Ishikawa (cell line): Measurements from ENCODE around the gene PDAP1.

Experiments used
- EGR1 ChIP-seq: IDR thresholded peaks from 2 replicates; pipeline ENCODE4 v1.6.1; 2012
- EP300 ChIP-seq: IDR thresholded peaks from 2 replicates; pipeline ENCODE4 v1.6.1; 2012; ENCODE audit warnings: borderline replicate concordance
- TAF1 ChIP-seq: IDR thresholded peaks from 2 replicates; pipeline ENCODE4 v1.6.1; 2012; ENCODE audit warnings: low read depth, mild to moderate bottlenecking
- TCF12 ChIP-seq: IDR thresholded peaks from 2 replicates; pipeline ENCODE4 v1.6.1; 2012; ENCODE audit warnings: low read depth
- TF ChIP-seq, protein P1 (sequence below): IDR thresholded peaks from 2 replicates; pipeline ENCODE4 v1.6.1; 2012; ENCODE audit warnings: low read depth, mild to moderate bottlenecking

DNA sequence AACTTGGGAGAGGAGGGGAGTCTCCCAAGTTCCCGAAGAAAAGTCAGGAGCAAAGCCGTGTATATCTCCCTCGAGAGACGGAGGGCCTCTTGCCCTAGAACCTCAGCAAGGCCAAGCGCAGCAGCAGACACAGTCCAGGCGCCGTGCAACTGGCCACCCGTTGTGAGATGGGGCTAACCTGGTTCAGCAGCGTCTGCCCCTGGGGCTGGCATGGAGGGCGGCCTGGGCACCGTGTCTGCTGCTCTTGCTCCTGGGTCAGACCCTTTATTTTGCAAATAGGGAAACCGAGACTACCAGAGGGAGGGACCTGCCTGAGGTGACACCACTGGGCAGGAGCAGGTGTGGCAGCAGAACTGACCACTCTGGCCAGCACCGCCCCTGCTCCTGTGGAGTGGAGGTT lies 44.1 kb upstream of the PDAP1 start:
- TF ChIP-seq, protein P1, sequence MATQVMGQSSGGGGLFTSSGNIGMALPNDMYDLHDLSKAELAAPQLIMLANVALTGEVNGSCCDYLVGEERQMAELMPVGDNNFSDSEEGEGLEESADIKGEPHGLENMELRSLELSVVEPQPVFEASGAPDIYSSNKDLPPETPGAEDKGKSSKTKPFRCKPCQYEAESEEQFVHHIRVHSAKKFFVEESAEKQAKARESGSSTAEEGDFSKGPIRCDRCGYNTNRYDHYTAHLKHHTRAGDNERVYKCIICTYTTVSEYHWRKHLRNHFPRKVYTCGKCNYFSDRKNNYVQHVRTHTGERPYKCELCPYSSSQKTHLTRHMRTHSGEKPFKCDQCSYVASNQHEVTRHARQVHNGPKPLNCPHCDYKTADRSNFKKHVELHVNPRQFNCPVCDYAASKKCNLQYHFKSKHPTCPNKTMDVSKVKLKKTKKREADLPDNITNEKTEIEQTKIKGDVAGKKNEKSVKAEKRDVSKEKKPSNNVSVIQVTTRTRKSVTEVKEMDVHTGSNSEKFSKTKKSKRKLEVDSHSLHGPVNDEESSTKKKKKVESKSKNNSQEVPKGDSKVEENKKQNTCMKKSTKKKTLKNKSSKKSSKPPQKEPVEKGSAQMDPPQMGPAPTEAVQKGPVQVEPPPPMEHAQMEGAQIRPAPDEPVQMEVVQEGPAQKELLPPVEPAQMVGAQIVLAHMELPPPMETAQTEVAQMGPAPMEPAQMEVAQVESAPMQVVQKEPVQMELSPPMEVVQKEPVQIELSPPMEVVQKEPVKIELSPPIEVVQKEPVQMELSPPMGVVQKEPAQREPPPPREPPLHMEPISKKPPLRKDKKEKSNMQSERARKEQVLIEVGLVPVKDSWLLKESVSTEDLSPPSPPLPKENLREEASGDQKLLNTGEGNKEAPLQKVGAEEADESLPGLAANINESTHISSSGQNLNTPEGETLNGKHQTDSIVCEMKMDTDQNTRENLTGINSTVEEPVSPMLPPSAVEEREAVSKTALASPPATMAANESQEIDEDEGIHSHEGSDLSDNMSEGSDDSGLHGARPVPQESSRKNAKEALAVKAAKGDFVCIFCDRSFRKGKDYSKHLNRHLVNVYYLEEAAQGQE, result no peak
- no peak for TF ChIP-seq TCF12
- TF ChIP-seq TAF1, result no peak
- no peak for TF ChIP-seq EGR1
- TF ChIP-seq EP300, result no peak
